ENCODE results near the gene SV2C. TPM values are rescaled to one million over a fixed set of nuclear protein-coding genes. Genes with fewer than 3 reads are reported as not detected.
A peak's percentile ranks its signal among the peaks of the same experiment; 100 is the strongest.

Gene SV2C
- total RNA-seq, 1 experiment from 2014 or later = not detected

GRCh38 chr5:76345582-76345981, 262.4 kb downstream of the SV2C start:
- ChIA-PET POLR2A (interaction anchor here (0.6 kb wide), 1 partner anchor 132 kb away, joined by 3 read pairs; no protein-coding TSS in a partner anchor), CTCF (interaction anchor here (0.9 to 2.3 kb wide), 9 partner anchors 7 to 429 kb away, joined by 3 to 8 read pairs (median 4); no protein-coding TSS in a partner anchor)
- intact Hi-C loops (cut with micrococcal nuclease) = no loop called here
- Mint-ChIP-seq H3K4me3 (ENCODE audit: unreplicated experiment) (no peak overlapping the region), H3K27me3 (ENCODE audit: insufficient read depth, unreplicated experiment) (no peaks in the 10 kb centered on the region), H3K4me1 (ENCODE audit: insufficient read depth, unreplicated experiment) (no peaks in the 10 kb centered on the region), H3K36me3 (ENCODE audit: insufficient read depth, unreplicated experiment) (no peaks in the 10 kb centered on the region), H3K9me3 (ENCODE audit: unreplicated experiment) (no peaks in the 10 kb centered on the region), H3K27ac (ENCODE audit: low read depth, unreplicated experiment) (no peak overlapping the region)
- peak; percentile 19 for DNase-seq (ENCODE audit: unreplicated experiment)
- no TSS peak for BruUV-seq (replicated peaks)
- TF ChIP-seq CTCF (IDR thresholded peaks at IDR 0.05; ENCODE audit: unreplicated experiment) = no peak

- Mint-ChIP-seq H3K27me3 (ENCODE audit: insufficient read depth, unreplicated experiment) (no peaks in the 10 kb centered on the region), H3K9me3 (ENCODE audit: unreplicated experiment) (no peaks in the 10 kb centered on the region), H3K4me1 (ENCODE audit: insufficient read depth, unreplicated experiment) (no peaks in the 10 kb centered on the region), H3K27ac (ENCODE audit: low read depth, unreplicated experiment) (no peak overlapping the region), H3K36me3 (ENCODE audit: insufficient read depth, unreplicated experiment) (no peaks in the 10 kb centered on the region), H3K4me3 (ENCODE audit: unreplicated experiment) (no peak overlapping the region)
- no peak for TF ChIP-seq CTCF (IDR thresholded peaks at IDR 0.05; ENCODE audit: unreplicated experiment)
- ChIA-PET POLR2A (interaction anchor here (0.7 kb wide), 1 partner anchor 26 kb away, joined by 3 read pairs; no protein-coding TSS in a partner anchor), CTCF (interaction anchor here (0.6 to 2.0 kb wide), 11 partner anchors 13 to 752 kb away, joined by 3 to 9 read pairs (median 3); partner anchors contain the start of gene IQGAP2)
- BruUV-seq (replicated peaks) = no TSS peak
- DNase-seq (ENCODE audit: unreplicated experiment) = no peak
- intact Hi-C loops (cut with micrococcal nuclease) = no loop called here
Measured at GRCh38 chr5:76351176-76351575, 268.0 kb downstream of the SV2C start.

- DNase-seq (ENCODE audit: unreplicated experiment) = no peak
- Mint-ChIP-seq H3K4me1 (ENCODE audit: insufficient read depth, unreplicated experiment) (no peaks in the 10 kb centered on the region), H3K4me3 (ENCODE audit: unreplicated experiment) (no peak overlapping the region), H3K9me3 (ENCODE audit: unreplicated experiment) (no peaks in the 10 kb centered on the region), H3K27ac (ENCODE audit: low read depth, unreplicated experiment) (no peak overlapping the region), H3K27me3 (ENCODE audit: insufficient read depth, unreplicated experiment) (no peaks in the 10 kb centered on the region), H3K36me3 (ENCODE audit: insufficient read depth, unreplicated experiment) (no peaks in the 10 kb centered on the region)
- ChIA-PET POLR2A (interaction anchor here (0.7 kb wide), 1 partner anchor 26 kb away, joined by 3 read pairs; no protein-coding TSS in a partner anchor), CTCF (interaction anchor here (0.6 to 2.0 kb wide), 11 partner anchors 14 to 752 kb away, joined by 3 to 9 read pairs (median 3); partner anchors contain the start of gene IQGAP2)
- TF ChIP-seq CTCF (IDR thresholded peaks at IDR 0.05; ENCODE audit: unreplicated experiment) = no peak
- intact Hi-C loops (cut with micrococcal nuclease) = no loop called here
- BruUV-seq (replicated peaks) = no TSS peak
Measured at GRCh38 chr5:76351577-76351976, 268.4 kb downstream of the SV2C start.

GRCh38 chr5:76356887-76357286, 273.7 kb downstream of the SV2C start:
- TF ChIP-seq CTCF (IDR thresholded peaks at IDR 0.05; ENCODE audit: unreplicated experiment) = no peak
- no peak overlapping the region for H3K4me3 Mint-ChIP-seq (ENCODE audit: unreplicated experiment)
- no TSS peak for BruUV-seq (replicated peaks)
- H3K4me1 Mint-ChIP-seq (ENCODE audit: insufficient read depth, unreplicated experiment) = peaks cover 5% of the 10 kb centered on the region
- H3K9me3 Mint-ChIP-seq (ENCODE audit: unreplicated experiment) = no peaks in the 10 kb centered on the region
- no peaks in the 10 kb centered on the region for H3K36me3 Mint-ChIP-seq (ENCODE audit: insufficient read depth, unreplicated experiment)
- H3K27ac Mint-ChIP-seq (ENCODE audit: low read depth, unreplicated experiment) = no peak overlapping the region
- intact Hi-C loops (cut with micrococcal nuclease) = no loop called here
- ChIA-PET POLR2A (no interaction called here), CTCF (interaction anchor here (0.6 kb wide), 1 partner anchor 77 kb away, joined by 3 read pairs; no protein-coding TSS in a partner anchor)
- no peak for DNase-seq (ENCODE audit: unreplicated experiment)
- no peaks in the 10 kb centered on the region for H3K27me3 Mint-ChIP-seq (ENCODE audit: insufficient read depth, unreplicated experiment)
